ENCODE data around the gene RNASEH2A. TPM values are rescaled to one million over a fixed set of nuclear protein-coding genes. Genes with fewer than 3 reads are reported as not detected.

Gene RNASEH2A
- total RNA-seq, 4 donors from 2014 or later, result 3.6 to 7.5 (median 5.1) TPM

DNA sequence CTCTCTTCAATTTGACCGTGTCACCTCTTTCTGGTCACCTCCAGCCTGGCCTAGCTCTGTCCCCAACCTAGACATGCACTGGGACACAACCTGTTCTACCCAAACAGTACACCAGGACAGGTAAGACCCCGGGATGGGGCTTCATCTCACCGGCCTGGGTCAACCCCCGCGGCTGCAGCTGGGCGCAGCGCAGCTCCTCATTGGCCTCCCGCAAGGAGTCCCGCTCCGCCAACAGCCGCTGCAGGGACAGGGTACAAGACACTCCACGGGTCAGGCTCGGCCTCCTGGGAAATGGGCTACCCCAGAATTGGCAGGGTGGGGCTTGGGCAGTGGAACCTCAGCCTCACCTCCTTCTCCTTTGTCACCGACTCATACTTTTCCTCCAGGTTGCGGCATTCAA lies 38.7 kb upstream of the RNASEH2A start:
- TF ChIP-seq, protein P1, sequence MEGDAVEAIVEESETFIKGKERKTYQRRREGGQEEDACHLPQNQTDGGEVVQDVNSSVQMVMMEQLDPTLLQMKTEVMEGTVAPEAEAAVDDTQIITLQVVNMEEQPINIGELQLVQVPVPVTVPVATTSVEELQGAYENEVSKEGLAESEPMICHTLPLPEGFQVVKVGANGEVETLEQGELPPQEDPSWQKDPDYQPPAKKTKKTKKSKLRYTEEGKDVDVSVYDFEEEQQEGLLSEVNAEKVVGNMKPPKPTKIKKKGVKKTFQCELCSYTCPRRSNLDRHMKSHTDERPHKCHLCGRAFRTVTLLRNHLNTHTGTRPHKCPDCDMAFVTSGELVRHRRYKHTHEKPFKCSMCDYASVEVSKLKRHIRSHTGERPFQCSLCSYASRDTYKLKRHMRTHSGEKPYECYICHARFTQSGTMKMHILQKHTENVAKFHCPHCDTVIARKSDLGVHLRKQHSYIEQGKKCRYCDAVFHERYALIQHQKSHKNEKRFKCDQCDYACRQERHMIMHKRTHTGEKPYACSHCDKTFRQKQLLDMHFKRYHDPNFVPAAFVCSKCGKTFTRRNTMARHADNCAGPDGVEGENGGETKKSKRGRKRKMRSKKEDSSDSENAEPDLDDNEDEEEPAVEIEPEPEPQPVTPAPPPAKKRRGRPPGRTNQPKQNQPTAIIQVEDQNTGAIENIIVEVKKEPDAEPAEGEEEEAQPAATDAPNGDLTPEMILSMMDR (IDR thresholded peaks at IDR 0.05; ENCODE audit: low read depth), result no peak

DNA sequence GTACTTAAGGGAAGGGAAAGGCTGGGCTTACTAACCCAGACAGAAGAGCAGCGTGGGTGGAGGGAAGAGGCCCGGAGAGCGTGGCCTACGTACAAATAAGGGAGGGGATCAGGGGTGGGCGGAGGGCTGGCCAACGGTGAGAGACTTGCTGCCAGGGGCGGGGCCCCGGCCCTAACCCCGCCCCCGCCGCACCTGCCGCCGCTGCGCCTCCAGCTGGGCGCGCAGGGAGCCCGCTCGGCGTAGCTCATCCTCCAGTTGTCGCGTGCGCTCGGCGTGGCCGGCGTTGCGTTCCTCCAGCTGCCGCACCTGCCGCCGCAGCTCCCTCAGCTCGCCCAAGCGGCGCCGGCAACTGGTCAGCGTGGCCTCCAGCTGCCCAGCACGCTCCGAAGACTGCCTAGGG lies 36.7 kb upstream of the RNASEH2A start:
- TF ChIP-seq, protein P1 (IDR thresholded peaks at IDR 0.05; ENCODE audit: low read depth), result no peak

DNA sequence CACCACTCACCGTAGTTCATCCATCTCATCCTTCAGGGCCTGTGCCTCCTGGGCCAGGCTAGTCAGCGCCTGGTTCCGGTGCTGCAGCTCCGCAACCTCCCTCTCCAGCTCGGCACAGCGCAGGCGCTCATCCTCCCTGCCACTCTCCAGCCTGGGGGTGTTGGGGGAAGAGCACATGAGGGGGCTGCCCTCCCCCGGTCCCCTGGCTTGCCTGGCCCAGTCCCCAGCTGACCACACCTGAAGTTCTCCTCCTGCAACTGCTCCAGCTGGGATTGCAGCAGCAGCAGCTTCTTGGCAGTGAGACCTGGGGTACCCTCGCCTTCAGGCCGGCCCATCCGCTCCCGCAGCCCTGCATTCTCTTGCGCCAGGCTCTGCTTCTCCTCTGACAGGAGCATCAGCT lies 35.5 kb upstream of the RNASEH2A start:
- TF ChIP-seq, protein P1 (IDR thresholded peaks at IDR 0.05; ENCODE audit: low read depth), result no peak

DNA sequence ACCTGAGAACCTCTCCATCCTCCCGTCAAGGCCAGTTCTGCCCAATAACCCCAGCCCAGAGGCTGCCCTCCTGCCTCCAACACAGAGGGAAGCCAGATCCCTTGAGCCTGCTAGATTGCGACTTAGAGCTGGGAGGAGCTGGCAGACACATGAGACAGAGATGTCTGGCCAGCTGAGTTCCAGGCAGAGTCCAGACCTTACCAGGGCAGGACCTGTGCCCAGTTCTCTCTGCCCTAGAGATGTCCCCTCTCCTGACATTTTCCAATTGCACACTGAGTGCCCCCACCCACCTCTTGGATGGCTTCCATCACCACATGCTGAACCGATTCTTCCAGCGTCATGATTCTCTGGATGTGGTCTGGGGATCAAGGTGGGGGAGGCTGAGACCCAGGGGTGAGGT lies 34.1 kb upstream of the RNASEH2A start:
- TF ChIP-seq, protein P1 (IDR thresholded peaks at IDR 0.05; ENCODE audit: low read depth), result no peak

DNA sequence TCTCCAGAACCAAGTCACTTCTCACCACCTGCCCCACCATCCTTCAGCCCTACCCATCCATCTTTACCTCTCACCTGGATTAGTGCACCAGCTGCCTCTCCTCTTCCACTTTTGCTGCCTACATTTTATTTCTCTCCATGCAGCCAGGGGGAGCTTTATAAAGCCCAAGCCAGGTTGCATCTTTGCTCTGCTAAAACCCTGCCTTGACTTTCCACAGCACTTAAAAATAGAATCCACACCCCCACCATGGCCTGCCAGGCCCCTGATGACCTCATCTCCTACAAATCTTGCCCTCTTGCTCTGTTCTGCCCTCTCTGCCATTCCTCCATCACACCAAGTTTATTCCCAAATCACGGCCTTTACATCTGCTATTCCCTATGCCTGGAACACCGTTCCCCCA lies 32.8 kb upstream of the RNASEH2A start:
- TF ChIP-seq, protein P1 (IDR thresholded peaks at IDR 0.05; ENCODE audit: low read depth), result no peak

DNA sequence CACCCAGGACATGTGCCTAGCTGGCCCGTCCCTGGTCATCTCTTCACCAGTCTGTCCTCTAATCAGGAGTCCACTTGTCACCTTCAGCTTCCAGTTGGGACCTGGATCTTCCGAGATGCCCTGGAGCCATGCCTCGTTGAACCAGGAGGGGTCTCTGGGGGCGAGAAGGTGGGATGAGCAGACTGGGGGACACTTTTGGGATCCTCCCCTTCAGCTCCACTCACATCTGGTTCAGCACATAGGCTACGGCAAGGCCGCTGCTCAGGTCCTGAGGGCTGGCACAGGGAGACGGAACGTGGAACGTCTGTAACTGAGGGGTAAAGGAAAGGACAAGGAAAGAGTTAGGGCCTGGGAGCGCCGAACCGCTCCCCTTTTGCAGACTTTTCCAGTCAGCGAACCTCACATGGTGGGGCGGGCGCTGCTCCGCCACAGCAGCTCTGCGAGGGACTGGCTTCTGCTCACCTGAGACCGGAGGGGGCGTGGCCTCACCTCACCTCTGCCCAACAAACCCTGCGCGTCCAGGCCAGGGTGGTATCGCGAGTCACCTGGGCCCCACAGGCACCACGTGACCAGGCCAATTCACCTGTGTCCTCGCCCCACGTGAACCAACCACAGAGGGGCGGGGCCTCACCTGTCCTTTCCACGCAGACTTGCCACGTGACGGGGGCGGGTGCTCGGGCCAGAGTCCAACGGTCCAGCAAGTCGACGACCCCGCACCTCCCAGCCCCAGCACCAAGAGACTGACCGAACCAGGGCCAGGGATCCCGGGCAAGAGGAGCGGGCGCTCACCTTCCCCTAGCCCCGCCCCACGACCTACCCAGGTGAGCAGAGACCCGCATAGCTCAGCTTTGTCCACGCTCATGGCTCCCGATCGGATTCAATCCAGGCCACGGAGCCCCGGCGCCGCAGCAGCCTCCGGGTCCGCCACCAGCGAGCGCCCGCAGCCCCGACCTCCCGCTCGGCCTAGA lies 31.5 kb upstream of the RNASEH2A start, which contains the start of gene HOOK2:
HOOK2 (minus strand) TSS at position 965 of the 968 bp plus-strand sequence; CDS start at position 862, 103 bp downstream.
- TF ChIP-seq, protein P1 (IDR thresholded peaks at IDR 0.05; ENCODE audit: low read depth), result no peak

DNA sequence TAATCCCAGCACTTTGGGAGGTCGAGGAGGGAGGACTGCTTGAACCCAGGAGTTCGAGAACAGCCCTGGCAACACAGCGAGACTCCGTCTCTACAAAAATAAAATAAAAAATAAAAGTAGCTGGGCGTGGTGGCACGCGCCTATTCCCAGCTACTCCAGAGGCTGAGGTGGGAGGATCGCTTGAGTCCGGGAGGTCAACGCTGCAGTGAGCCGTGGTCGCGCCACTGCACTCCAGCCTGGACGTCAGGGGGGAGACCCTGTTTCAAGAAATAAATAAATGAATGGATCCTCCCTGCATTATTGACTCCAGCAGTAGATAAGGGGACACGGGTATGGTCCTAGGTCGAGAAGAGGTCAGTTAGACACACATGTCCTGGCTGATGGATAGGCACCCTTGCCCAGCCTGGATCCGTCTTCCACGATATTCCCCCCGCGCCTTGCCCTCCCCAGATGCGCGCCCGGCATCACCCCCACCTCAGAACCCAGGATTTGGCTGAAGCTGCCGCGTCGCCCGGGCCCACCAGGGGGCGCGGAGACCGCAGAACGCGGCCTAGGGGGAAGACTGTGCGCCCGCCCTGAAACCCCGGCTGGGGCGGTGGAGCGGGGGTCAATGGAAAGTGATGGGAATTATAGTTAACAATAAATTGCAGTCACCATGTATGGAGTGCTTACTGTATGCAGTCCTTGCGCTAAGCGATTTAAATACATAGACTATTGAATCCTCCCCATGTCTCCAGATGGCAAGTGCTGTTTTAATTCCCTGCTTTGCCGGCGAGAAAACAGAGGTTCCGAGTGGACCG lies 29.0 kb upstream of the RNASEH2A start:
- TF ChIP-seq, protein P1 (IDR thresholded peaks at IDR 0.05; ENCODE audit: low read depth), result no peak
